OCI-M1 (cell line): Measurements from ENCODE around the gene MSRB3.

ENCODE experiments used
- DNase-seq: peaks from one replicate; lab custom pipeline; 2025; lab: John Stamatoyannopoulos, UW

MSRB3 gene

GRCh38 chr12:65392491-65392890 lies 114.0 kb downstream of the MSRB3 start:
- no peak for DNase-seq

GRCh38 chr12:65403188-65403587 lies 124.7 kb downstream of the MSRB3 start:
- DNase-seq, result no peak

- no peak for DNase-seq
Observed at GRCh38 chr12:65407388-65408149, 129.1 kb downstream of the MSRB3 start.

- DNase-seq, result no peak
Observed at GRCh38 chr12:65408441-65408840, 130.0 kb downstream of the MSRB3 start.

- DNase-seq, result no peak
Observed at GRCh38 chr12:65409726-65410125, 131.2 kb downstream of the MSRB3 start.

- no peak for DNase-seq
Observed at GRCh38 chr12:65411171-65411570, 132.7 kb downstream of the MSRB3 start.

- DNase-seq, result no peak
Observed at GRCh38 chr12:65414526-65414925, 136.0 kb downstream of the MSRB3 start.

- DNase-seq, result no peak
Observed at GRCh38 chr12:65415826-65416225, 137.3 kb downstream of the MSRB3 start.

GRCh38 chr12:65419284-65420072 lies 141.0 kb downstream of the MSRB3 start:
- DNase-seq, result peak; percentile 15

GRCh38 chr12:65420941-65421340 lies 142.5 kb downstream of the MSRB3 start:
- no peak for DNase-seq

- DNase-seq, result no peak
Observed at GRCh38 chr12:65427646-65428045, 149.2 kb downstream of the MSRB3 start.

- no peak for DNase-seq
Observed at GRCh38 chr12:65430006-65430405, 151.5 kb downstream of the MSRB3 start.

- no peak for DNase-seq
Observed at GRCh38 chr12:65430571-65431306, 152.3 kb downstream of the MSRB3 start.

GRCh38 chr12:65432114-65432513 lies 153.6 kb downstream of the MSRB3 start:
- DNase-seq, result no peak

GRCh38 chr12:65432651-65433050 lies 154.2 kb downstream of the MSRB3 start:
- DNase-seq, result no peak

- DNase-seq, result no peak
Observed at GRCh38 chr12:65434737-65435136, 156.3 kb downstream of the MSRB3 start.

GRCh38 chr12:65443038-65443437 lies 164.6 kb downstream of the MSRB3 start:
- DNase-seq, result no peak

GRCh38 chr12:65444996-65445395 lies 166.5 kb downstream of the MSRB3 start:
- no peak for DNase-seq

GRCh38 chr12:65446901-65447300 lies 168.4 kb downstream of the MSRB3 start:
- DNase-seq, result no peak

GRCh38 chr12:65449400-65449799 lies 170.9 kb downstream of the MSRB3 start:
- DNase-seq, result no peak

GRCh38 chr12:65450625-65451024 lies 172.1 kb downstream of the MSRB3 start:
- DNase-seq, result no peak

GRCh38 chr12:65454115-65454787 lies 175.8 kb downstream of the MSRB3 start:
- peak; percentile 1 for DNase-seq
